Glutamatergic neuron (in vitro differentiated cells): ENCODE data around the gene OPRL1. TPM values are rescaled to one million over a fixed set of nuclear protein-coding genes. Genes with fewer than 3 reads are reported as not detected.

Experiments
- DNase-seq: peaks from one replicate; pipeline ENCODE4 v3.0.0; 2022
- H3K27ac Mint-ChIP-seq: one replicate; pipeline ENCODE4 v1.8.0; 2020; ENCODE audit warnings: mild to moderate bottlenecking, mixed read lengths, inconsistent platforms; ENCODE audit not compliant: unreplicated experiment
- H3K27me3 Mint-ChIP-seq: one replicate; pipeline ENCODE4 v1.8.0; 2020; ENCODE audit warnings: mild to moderate bottlenecking, moderate library complexity, mixed read lengths, inconsistent platforms; ENCODE audit not compliant: unreplicated experiment
- H3K36me3 Mint-ChIP-seq: one replicate; pipeline ENCODE4 v1.8.0; 2020; ENCODE audit warnings: mild to moderate bottlenecking, mixed read lengths, inconsistent platforms; ENCODE audit not compliant: unreplicated experiment
- H3K4me1 Mint-ChIP-seq: one replicate; pipeline ENCODE4 v1.8.0; 2020; ENCODE audit warnings: mild to moderate bottlenecking, low read depth, mixed read lengths, inconsistent platforms; ENCODE audit not compliant: unreplicated experiment
- H3K4me3 Mint-ChIP-seq: one replicate; pipeline ENCODE4 v1.8.0; 2020; ENCODE audit warnings: mild to moderate bottlenecking, mixed read lengths, inconsistent platforms; ENCODE audit not compliant: unreplicated experiment
- H3K9me3 Mint-ChIP-seq: one replicate; pipeline ENCODE4 v1.8.0; 2020; ENCODE audit warnings: mild to moderate bottlenecking, moderate library complexity, mixed read lengths, inconsistent platforms; ENCODE audit not compliant: unreplicated experiment
- total RNA-seq: library from RNA; stranded (reverse); fragmentation: NEBNext Ultra II Directional; extraction: Animal tissue kit (Norgen Biotek cat#: 25700); gene quantifications from one replicate; pipeline ENCODE4 v1.2.1, GENCODE V29; 2021; ENCODE audit not compliant: unreplicated experiment
- TF ChIP-seq, protein P1 (sequence below): fragments of 200-600 bp; sonication (generic); IDR thresholded peaks from one replicate; pipeline ENCODE4 v1.5.0; 2021; ENCODE audit not compliant: partially characterized antibody, unreplicated experiment

OPRL1 gene
- total RNA-seq, 1 donor from 2014 or later, result 2.9 TPM

- no peak overlapping the region for H3K4me3 Mint-ChIP-seq
- H3K27ac Mint-ChIP-seq, result no peak overlapping the region
- H3K36me3 Mint-ChIP-seq, result no peaks in the 10 kb centered on the region
- peaks cover 8% of the 10 kb centered on the region for H3K4me1 Mint-ChIP-seq
- DNase-seq, result no peak
- peaks cover 2% of the 10 kb centered on the region for H3K9me3 Mint-ChIP-seq
- peaks cover 17% of the 10 kb centered on the region for H3K27me3 Mint-ChIP-seq
- TF ChIP-seq, protein P1, sequence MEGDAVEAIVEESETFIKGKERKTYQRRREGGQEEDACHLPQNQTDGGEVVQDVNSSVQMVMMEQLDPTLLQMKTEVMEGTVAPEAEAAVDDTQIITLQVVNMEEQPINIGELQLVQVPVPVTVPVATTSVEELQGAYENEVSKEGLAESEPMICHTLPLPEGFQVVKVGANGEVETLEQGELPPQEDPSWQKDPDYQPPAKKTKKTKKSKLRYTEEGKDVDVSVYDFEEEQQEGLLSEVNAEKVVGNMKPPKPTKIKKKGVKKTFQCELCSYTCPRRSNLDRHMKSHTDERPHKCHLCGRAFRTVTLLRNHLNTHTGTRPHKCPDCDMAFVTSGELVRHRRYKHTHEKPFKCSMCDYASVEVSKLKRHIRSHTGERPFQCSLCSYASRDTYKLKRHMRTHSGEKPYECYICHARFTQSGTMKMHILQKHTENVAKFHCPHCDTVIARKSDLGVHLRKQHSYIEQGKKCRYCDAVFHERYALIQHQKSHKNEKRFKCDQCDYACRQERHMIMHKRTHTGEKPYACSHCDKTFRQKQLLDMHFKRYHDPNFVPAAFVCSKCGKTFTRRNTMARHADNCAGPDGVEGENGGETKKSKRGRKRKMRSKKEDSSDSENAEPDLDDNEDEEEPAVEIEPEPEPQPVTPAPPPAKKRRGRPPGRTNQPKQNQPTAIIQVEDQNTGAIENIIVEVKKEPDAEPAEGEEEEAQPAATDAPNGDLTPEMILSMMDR, result no peak
Measured at GRCh38 chr20:64051033-64051452, 28.8 kb upstream of the OPRL1 start.

DNA sequence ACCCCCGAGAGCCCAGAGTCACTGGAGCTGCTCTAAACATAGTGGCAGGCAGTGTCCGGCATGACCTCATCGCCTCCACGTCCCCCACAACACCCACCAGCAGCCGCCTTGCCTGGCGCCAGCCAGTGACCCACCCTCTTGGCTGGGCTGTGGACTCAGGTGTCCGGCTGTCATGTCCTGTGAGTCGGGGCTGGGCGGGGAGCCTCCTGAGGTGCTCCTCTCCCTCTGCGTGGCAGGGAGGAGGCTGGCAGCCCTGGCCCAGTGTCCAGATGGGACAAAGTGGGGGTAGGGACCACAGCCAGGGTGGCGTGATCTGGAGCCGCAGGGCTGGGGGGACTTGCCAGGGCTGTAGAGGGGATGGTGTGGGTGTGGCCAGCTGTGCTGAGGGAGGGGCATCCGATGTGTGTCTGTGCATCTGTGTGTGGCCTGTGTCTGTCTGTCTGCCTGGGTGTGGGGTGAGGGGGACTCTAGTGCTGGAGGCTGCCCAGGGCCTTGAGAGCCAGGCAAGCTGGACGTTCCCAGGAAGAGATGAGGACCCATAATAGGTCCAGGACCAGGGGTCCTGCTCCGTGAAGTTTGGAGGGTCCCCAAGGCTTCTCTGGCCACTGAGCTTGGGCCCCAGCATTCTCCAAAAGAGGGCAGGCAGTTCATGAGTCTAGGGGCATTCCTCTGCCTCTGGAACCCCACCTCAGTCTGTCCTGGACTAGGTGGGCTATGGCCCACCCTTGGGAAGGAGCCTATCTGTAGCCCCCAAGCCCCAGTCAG is 28.1 kb upstream of the OPRL1 start:
- H3K9me3 Mint-ChIP-seq, result peaks cover 2% of the 10 kb centered on the region
- no peak overlapping the region for H3K27ac Mint-ChIP-seq
- peaks cover 15% of the 10 kb centered on the region for H3K27me3 Mint-ChIP-seq
- H3K4me1 Mint-ChIP-seq, result peaks cover 6% of the 10 kb centered on the region
- TF ChIP-seq, protein P1, result no peak
- DNase-seq, result no peak
- no peaks in the 10 kb centered on the region for H3K36me3 Mint-ChIP-seq
- no peak overlapping the region for H3K4me3 Mint-ChIP-seq

- Mint-ChIP-seq H3K27me3 (peaks cover 18% of the 10 kb centered on the region), H3K36me3 (no peaks in the 10 kb centered on the region), H3K4me3 (no peak overlapping the region), H3K27ac (no peak overlapping the region), H3K9me3 (peaks cover 2% of the 10 kb centered on the region), H3K4me1 (peaks cover 6% of the 10 kb centered on the region)
- DNase-seq, result no peak
- TF ChIP-seq, protein P1, result no peak
Measured at GRCh38 chr20:64052326-64052722, 27.6 kb upstream of the OPRL1 start.

GRCh38 chr20:64052987-64053840 is 26.7 kb upstream of the OPRL1 start:
- H3K4me1 Mint-ChIP-seq, result peaks cover 6% of the 10 kb centered on the region
- no peak overlapping the region for H3K4me3 Mint-ChIP-seq

More at GRCh38 chr20:64052987-64053840, 26.7 kb upstream of the OPRL1 start:
- H3K27me3 Mint-ChIP-seq, result peaks cover 18% of the 10 kb centered on the region
- H3K27ac Mint-ChIP-seq, result no peak overlapping the region
- no peak for DNase-seq
- no peaks in the 10 kb centered on the region for H3K36me3 Mint-ChIP-seq
- H3K9me3 Mint-ChIP-seq, result peaks cover 2% of the 10 kb centered on the region
- TF ChIP-seq, protein P1, result no peak
